ENCODE measurements around the gene ZNF778.
A peak's percentile ranks its signal among the peaks of the same experiment; 100 is the strongest.

ZNF778 gene

DNA sequence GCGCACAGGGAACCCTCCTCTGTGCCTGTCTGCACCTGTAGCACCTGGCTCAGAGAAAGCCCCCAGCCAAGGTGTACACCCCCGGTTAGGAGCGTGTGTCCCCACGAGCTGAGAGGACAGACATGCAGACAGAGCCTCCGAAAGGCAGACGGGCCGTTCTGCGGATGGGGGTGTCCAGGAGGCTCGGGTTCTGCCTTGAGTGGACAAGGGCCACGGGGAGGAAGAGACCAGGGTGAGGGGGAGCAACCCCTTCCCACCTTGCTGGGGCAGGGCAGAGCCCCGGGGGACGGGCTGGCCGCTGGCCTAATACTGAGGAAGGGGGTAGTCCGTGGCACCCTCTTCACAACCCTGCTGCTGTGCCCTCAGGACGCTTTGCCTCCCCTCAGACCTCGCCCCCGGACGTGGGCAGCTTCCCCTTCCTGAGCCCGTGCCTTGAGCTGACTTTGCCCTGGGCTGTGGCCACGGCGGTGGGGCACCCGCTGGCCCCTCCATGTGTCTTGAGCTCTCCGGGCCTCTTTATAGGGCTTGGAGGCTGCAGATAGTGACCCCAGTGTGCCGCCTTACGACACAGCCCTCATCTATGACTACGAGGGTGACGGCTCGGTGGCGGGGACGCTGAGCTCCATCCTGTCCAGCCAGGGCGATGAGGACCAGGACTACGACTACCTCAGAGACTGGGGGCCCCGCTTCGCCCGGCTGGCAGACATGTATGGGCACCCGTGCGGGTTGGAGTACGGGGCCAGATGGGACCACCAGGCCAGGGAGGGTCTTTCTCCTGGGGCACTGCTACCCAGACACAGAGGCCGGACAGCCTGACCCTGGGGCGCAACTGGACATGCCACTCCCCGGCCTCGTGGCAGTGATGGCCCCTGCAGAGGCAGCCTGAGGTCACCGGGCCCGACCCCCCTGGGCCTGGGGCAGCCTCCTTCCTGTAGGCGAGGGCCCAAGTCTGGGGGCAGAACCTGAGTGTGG, 22.9 kb upstream of the ZNF778 start:
- DNase-seq (ENCODE audit: low spot score) = no peak

DNA sequence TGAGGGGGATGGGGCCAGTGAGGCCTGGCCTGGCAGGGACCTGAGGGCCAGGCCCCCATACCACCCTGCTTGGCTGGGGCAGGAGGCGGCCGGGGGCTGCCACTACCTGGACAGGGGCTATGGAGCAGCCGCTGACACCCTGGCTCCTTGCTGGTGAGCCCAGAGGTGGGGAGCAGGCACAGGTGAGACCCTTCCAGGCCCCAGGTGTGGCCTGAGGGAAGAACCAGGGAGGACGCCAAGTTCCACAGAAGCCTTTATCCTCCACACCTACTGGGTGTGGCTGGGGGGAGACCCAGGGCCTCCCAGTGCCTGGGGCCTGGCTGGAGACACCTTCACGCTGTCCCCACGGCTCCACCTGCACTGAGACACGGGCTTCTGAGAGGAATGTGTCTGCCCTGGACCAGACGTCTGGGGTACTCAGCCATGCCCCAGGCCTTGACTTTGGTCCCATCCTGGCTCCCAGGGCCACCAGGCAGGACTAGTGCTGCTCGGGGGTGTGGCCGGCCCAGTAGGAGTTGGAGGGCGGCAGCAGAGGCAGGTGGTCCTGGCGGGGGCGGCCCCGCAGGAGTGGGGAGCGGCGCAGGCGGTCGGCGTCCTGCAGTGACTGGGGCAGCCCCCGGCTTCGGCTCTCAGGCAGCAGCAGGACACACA, 21.9 kb upstream of the ZNF778 start:
- DNase-seq (ENCODE audit: low spot score) = no peak

GRCh38 chr16:89197033-89197632, 20.4 kb upstream of the ZNF778 start:
- DNase-seq (ENCODE audit: low spot score) = no peak

- no peak for DNase-seq (ENCODE audit: low spot score)
Observed at GRCh38 chr16:89197633-89198416, 19.7 kb upstream of the ZNF778 start.

DNA sequence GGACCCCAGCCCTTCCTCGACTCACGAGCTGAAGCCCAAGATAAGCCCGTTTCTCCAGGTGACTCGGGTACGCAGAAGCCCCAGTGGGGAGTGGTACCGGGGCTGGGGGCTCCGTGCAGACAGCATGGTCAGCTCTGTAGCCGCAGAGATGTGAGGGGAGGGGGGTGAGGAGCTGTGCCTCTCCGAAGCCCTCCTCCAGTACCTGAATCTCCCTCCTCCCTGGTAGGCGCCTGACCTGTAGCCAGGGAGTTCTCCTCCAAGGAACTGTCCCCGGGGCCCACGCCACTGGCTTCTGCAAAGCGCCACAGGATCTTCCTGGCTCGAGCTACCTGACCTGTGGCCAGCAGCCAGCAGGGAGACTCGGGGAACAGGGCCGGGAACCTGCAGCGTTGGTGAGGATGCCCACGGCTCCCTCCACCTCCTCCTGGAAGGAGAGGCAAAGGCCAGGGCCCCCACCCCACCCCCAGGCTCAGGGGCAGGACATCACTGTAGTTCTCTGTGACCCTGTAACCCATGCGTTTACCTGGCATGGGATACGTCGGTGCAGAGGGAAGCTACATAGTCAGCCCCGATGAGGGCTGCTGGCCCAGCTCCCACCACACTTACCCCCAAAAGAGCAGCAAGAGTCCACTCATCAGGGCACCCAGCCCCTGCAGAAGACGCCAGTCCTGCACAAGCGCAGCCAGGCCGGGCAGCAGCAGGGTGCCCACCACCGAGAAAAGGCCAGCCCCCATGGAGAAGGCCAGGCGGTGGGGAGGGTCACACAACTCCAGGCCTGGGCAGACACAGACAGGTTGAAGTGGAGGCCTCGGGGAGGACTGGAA, 18.9 kb upstream of the ZNF778 start:
- DNase-seq (ENCODE audit: low spot score) = no peak

GRCh38 chr16:89199241-89200123, 18.0 kb upstream of the ZNF778 start:
- DNase-seq (ENCODE audit: low spot score) = no peak

DNA sequence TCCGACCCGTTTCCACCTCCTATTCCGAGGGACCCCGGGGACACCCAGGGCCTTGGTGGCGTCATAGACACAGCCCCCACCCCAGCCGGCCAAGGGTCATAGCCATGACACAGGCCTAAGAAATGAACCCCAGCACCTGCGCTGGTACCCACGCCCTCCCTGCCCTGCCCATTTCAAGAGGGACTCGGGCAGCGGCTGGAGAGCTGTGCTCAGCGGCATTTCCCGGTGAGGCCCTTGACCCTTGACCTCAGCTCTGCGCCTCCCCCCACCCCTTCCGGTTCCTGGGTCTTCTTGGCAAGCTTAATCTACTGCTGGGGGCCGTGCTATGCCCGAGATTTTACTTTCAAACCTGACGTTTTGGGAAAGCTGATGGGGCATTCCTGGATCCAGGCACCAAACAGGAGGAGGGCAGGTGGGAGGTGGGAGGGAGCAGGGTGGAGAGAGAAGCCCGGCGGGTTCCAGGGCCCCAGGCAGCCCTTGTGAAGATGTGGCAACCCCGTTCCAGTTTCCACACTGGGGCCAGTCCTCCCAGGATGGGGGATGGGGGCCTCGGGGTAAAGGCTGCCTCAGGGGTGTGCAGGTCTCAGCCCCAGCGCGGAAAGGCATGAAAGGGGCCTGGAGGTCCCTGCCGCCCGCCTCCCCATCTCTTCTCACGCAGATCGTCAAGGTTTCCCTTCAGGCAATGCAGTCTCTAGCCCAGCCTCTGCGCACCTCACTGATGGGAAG, 17.2 kb upstream of the ZNF778 start, which contains the start of gene SLC22A31:
Gene SLC22A31, minus strand, starts transcription at position 414 of the 726 bp plus-strand sequence. Its CDS starts 36 bp downstream, at position 378.
- DNase-seq (ENCODE audit: low spot score) = no peak

GRCh38 chr16:89200850-89201411, 16.6 kb upstream of the ZNF778 start:
- no peak for DNase-seq (ENCODE audit: low spot score)

DNA sequence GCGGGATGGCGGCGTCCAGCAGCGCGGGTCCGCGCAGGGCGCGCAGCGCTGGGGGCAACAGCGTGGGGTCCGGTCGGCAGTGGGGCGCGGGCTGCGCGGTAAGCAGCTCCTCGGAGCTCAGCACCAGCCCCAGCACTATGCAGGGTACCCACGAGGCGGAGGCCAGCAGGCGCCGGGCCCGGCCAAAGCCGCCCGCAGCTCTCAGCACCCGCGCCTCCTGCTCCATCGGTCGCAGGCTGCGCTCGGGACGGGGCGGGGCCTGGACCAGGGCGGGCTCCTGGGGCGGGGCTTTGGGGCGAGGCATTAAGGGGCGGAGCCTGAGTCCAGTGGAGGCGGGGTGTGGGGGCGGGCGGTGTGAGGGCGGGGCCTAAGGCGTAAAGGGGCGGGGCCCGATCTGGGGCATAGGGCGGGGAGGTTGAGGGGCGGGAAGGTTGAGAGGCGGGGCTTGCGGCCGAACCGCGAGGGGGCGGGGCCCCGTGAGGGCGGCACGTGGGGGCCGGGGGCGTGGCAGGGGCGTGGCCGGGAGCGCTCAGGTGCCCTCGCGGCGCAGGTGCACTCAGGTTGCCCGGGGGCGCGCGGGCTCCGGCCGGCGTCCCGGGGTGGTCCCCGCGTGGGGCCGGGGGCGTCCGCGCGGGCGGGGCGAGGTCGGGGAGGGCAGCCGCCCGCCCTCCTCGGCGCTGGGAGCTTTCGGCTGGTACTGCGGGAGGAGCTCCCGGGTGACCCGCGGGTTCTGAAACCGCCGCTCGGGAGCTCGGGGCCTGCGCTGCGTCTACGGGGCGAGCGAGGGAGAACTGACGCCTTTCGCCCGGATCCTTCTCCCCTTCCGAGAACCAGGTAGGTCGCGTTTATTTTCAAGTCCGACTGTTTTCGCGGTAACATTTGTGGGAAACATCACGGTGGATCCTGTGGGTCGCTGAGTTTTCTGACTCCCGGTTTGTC, 15.8 kb upstream of the ZNF778 start:
- DNase-seq (ENCODE audit: low spot score) = no peak

DNA sequence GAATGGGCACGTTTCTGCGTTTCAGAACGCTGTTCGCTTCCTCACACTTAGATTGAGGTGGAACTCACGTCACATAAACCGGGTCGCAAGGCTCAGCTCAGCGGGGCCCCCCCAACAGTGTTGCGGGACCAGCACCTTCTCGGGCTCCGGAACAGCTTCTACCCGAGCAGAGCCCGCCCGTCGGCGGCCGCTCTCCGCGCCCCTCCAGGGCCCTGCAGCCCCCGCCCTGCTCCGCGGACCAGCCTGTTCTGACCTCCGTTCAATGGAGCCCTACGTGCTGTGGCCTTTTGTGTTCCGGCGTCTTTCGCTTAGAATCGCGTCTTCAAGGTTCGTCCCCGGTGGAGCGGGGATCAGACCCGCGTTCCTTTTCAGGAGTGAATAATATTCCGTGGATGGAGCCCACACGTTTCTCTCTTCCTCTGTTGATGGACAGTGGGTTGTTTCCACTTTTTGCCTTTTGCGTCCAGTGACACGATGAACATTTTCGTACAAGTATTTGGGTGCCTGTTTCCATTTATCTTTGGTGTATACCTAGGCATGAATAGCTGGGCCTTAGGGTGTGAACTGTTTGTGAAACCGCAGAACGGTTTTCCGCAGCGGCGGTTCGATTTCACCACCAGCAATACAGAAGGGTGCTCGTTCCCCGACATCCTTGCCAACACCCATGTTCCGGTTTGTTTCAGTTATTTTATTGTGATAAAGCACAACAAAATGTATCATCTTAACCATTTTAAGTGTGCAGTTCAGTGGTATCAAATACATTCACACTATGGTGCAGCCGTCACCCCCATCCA, 14.9 kb upstream of the ZNF778 start:
- DNase-seq (ENCODE audit: low spot score) = no peak

- DNase-seq (ENCODE audit: low spot score) = no peak
Observed at GRCh38 chr16:89207993-89208392, 9.5 kb upstream of the ZNF778 start.

- no peak for DNase-seq (ENCODE audit: low spot score)
Observed at GRCh38 chr16:89209522-89210044, 7.9 kb upstream of the ZNF778 start.

GRCh38 chr16:89210165-89210903, 7.2 kb upstream of the ZNF778 start:
- no peak for DNase-seq (ENCODE audit: low spot score)

DNA sequence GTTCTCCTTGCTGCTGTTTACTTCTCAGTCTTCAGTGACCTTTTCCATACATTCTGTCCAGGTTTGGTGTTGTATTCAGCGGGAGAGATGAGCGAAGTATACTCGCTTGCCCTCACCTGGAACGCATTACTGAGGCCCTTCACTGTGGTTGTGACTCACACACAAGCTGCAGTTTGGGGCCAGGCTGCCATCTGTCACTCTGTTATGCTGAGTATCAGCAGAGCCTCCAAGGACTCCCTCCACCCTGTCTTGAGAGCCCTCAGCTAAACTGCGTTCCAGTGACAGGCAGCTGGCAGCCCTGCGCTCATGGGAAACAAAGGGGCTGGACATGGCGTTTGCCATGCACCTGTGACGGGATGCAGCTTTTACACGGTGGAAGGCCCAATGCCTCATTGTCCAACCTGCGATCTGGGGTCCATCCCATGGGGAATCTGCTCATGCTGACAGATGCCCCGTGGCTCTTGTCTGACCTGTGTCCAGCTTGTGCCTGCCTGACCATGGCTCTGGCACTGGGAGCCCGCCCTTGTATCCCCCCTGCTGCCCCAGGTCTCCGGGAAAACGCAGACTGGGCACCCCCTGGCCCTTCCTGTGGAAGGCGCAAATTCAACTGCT, 6.5 kb upstream of the ZNF778 start:
- DNase-seq (ENCODE audit: low spot score) = no peak

- peak; percentile 64 for DNase-seq (ENCODE audit: low spot score)
Observed at GRCh38 chr16:89216315-89217137, 977 bp upstream of the ZNF778 start.

Measured in globus pallidus (tissue), 1 donor.